ENCODE results near the gene DELE1. TPM values are rescaled to one million over a fixed set of nuclear protein-coding genes. Genes with fewer than 3 reads are reported as not detected.

The DELE1 gene
- total and polyA plus RNA-seq, 4 donors, result 25.0 to 100 (median 77.6) TPM

- no peaks in the 10 kb centered on the region for H3K9me3 ChIP-seq (ENCODE audit: control insufficient read depth, low read length)
- no peaks in the 10 kb centered on the region for H3K27me3 ChIP-seq (ENCODE audit: control insufficient read depth in 1 of 2, insufficient read depth in 2 of 2, low read length in 1 of 2)
- no peaks in the 10 kb centered on the region for H3K36me3 ChIP-seq (ENCODE audit: control insufficient read depth in 1 of 2, insufficient read depth in 2 of 2, low read length in 1 of 2)
- no peaks in the 10 kb centered on the region for H3K4me1 ChIP-seq (ENCODE audit: control insufficient read depth in 1 of 2, insufficient read depth in 2 of 2, low read length in 2 of 2)
- no peak overlapping the region for H3K27ac ChIP-seq (ENCODE audit: low read depth in 1 of 2, low read length in 2 of 2)
- WGBS, 2 donors, result 67% methylated on average over 9 of the region's 9 CpGs
- no peak overlapping the region for H3K4me3 ChIP-seq (ENCODE audit: low read length in 2 of 2)
- intact Hi-C loops (cut with DNase I), result loop anchor here in 1 of 2 donors (5.0 kb wide), 1 partner anchor 34 kb away; no protein-coding TSS in a partner anchor
- no peak for DNase-seq
- ATAC-seq (ENCODE audit: low FRiP score), result no peak
Observed at GRCh38 chr5:141951332-141951781, 27.7 kb downstream of the DELE1 start.

GRCh38 chr5:141952020-141952419 is 28.3 kb downstream of the DELE1 start:
- DNase-seq, result no peak
- 94% methylated on average over 2 of the region's 2 CpGs for WGBS, 2 donors
- intact Hi-C loops (cut with DNase I), result loop anchor here in 1 of 2 donors (5.0 kb wide), 1 partner anchor 35 kb away; no protein-coding TSS in a partner anchor
- Histone ChIP-seq H3K27me3 (ENCODE audit: control insufficient read depth in 1 of 2, insufficient read depth in 2 of 2, low read length in 1 of 2) (no peaks in the 10 kb centered on the region), H3K27ac (ENCODE audit: low read depth in 1 of 2, low read length in 2 of 2) (no peak overlapping the region), H3K9me3 (ENCODE audit: control insufficient read depth, low read length) (no peaks in the 10 kb centered on the region), H3K4me3 (ENCODE audit: low read length in 2 of 2) (no peak overlapping the region), H3K4me1 (ENCODE audit: control insufficient read depth in 1 of 2, insufficient read depth in 2 of 2, low read length in 2 of 2) (no peaks in the 10 kb centered on the region), H3K36me3 (ENCODE audit: control insufficient read depth in 1 of 2, insufficient read depth in 2 of 2, low read length in 1 of 2) (no peaks in the 10 kb centered on the region)
- no peak for ATAC-seq (ENCODE audit: low FRiP score)

GRCh38 chr5:141954194-141954593 is 30.5 kb downstream of the DELE1 start:
- Histone ChIP-seq H3K27me3 (ENCODE audit: control insufficient read depth in 1 of 2, insufficient read depth in 2 of 2, low read length in 1 of 2) (no peaks in the 10 kb centered on the region), H3K9me3 (ENCODE audit: control insufficient read depth, low read length) (no peaks in the 10 kb centered on the region), H3K4me1 (ENCODE audit: control insufficient read depth in 1 of 2, insufficient read depth in 2 of 2, low read length in 2 of 2) (no peaks in the 10 kb centered on the region), H3K4me3 (ENCODE audit: low read length in 2 of 2) (no peak overlapping the region), H3K27ac (ENCODE audit: low read depth in 1 of 2, low read length in 2 of 2) (no peak overlapping the region), H3K36me3 (ENCODE audit: control insufficient read depth in 1 of 2, insufficient read depth in 2 of 2, low read length in 1 of 2) (no peaks in the 10 kb centered on the region)
- 92 to 98% methylated on average over 2 of the region's 2 CpGs for WGBS, 2 donors
- ATAC-seq (ENCODE audit: low FRiP score) (no peak), DNase-seq (no peak)
- intact Hi-C loops (cut with DNase I), result loop anchor here in 1 of 2 donors (5.0 kb wide), 1 partner anchor 37 kb away; no protein-coding TSS in a partner anchor

GRCh38 chr5:141957367-141957996 is 33.8 kb downstream of the DELE1 start:
- no peaks in the 10 kb centered on the region for H3K9me3 ChIP-seq (ENCODE audit: control insufficient read depth, low read length)
- DNase-seq, result no peak
- no peak overlapping the region for H3K4me3 ChIP-seq (ENCODE audit: low read length in 2 of 2)
- H3K4me1 ChIP-seq (ENCODE audit: control insufficient read depth in 1 of 2, insufficient read depth in 2 of 2, low read length in 2 of 2), result no peaks in the 10 kb centered on the region
- no peak for ATAC-seq (ENCODE audit: low FRiP score)
- no peaks in the 10 kb centered on the region for H3K27me3 ChIP-seq (ENCODE audit: control insufficient read depth in 1 of 2, insufficient read depth in 2 of 2, low read length in 1 of 2)
- no peak overlapping the region for H3K27ac ChIP-seq (ENCODE audit: low read depth in 1 of 2, low read length in 2 of 2)
- no peaks in the 10 kb centered on the region for H3K36me3 ChIP-seq (ENCODE audit: control insufficient read depth in 1 of 2, insufficient read depth in 2 of 2, low read length in 1 of 2)
- intact Hi-C loops (cut with DNase I), result no loop called here
- WGBS, 2 donors, result 84 to 85% methylated on average over 16 of the region's 16 CpGs

- ATAC-seq (ENCODE audit: low FRiP score), result peak; percentile 31
- Histone ChIP-seq H3K27ac (ENCODE audit: low read depth in 1 of 2, low read length in 2 of 2) (no peak within 1 kb of the TSS), H3K27me3 (ENCODE audit: control insufficient read depth in 1 of 2, insufficient read depth in 2 of 2, low read length in 1 of 2) (no peaks in the 10 kb centered on the region), H3K36me3 (ENCODE audit: control insufficient read depth in 1 of 2, insufficient read depth in 2 of 2, low read length in 1 of 2) (no peaks in the 10 kb centered on the region), H3K9me3 (ENCODE audit: control insufficient read depth, low read length) (no peaks in the 10 kb centered on the region), H3K4me1 (ENCODE audit: control insufficient read depth in 1 of 2, insufficient read depth in 2 of 2, low read length in 2 of 2) (no peaks in the 10 kb centered on the region), H3K4me3 (ENCODE audit: low read length in 2 of 2) (no peak within 1 kb of the TSS)
- intact Hi-C loops (cut with DNase I), result loop anchor here in 1 of 2 donors (2.0 kb wide), 1 partner anchor 265 kb away; no protein-coding TSS in a partner anchor
- 62 to 67% methylated on average over 7 of the region's 7 CpGs for WGBS, 2 donors
- DNase-seq, result peak in 1 of 2 donors; percentile 71
Observed at GRCh38 chr5:141958113-141958512, 34.4 kb downstream of the DELE1 start, which contains the start of gene PCDH12. PCDH12 (minus strand) TSS chr5:141958202; CDS start chr5:141957851, 351 bp downstream.

- peak; percentile 46 for ATAC-seq (ENCODE audit: low FRiP score)
- H3K36me3 ChIP-seq (ENCODE audit: control insufficient read depth in 1 of 2, insufficient read depth in 2 of 2, low read length in 1 of 2), result no peaks in the 10 kb centered on the region
- no peaks in the 10 kb centered on the region for H3K27me3 ChIP-seq (ENCODE audit: control insufficient read depth in 1 of 2, insufficient read depth in 2 of 2, low read length in 1 of 2)
- H3K4me1 ChIP-seq (ENCODE audit: control insufficient read depth in 1 of 2, insufficient read depth in 2 of 2, low read length in 2 of 2), result no peaks in the 10 kb centered on the region
- WGBS, 2 donors, result 83 to 88% methylated on average over 8 of the region's 8 CpGs
- intact Hi-C loops (cut with DNase I), result loop anchor here in 1 of 2 donors (2.0 kb wide), 1 partner anchor 266 kb away; no protein-coding TSS in a partner anchor
- no peaks in the 10 kb centered on the region for H3K9me3 ChIP-seq (ENCODE audit: control insufficient read depth, low read length)
- no peak overlapping the region for H3K4me3 ChIP-seq (ENCODE audit: low read length in 2 of 2)
- no peak for DNase-seq
- no peak overlapping the region for H3K27ac ChIP-seq (ENCODE audit: low read depth in 1 of 2, low read length in 2 of 2)
Observed at GRCh38 chr5:141958546-141959172, 35.0 kb downstream of the DELE1 start.

GRCh38 chr5:141960018-141960417 is 36.3 kb downstream of the DELE1 start:
- Histone ChIP-seq H3K4me3 (ENCODE audit: low read length in 2 of 2) (no peak overlapping the region), H3K27me3 (ENCODE audit: control insufficient read depth in 1 of 2, insufficient read depth in 2 of 2, low read length in 1 of 2) (no peaks in the 10 kb centered on the region), H3K9me3 (ENCODE audit: control insufficient read depth, low read length) (no peaks in the 10 kb centered on the region), H3K27ac (ENCODE audit: low read depth in 1 of 2, low read length in 2 of 2) (no peak overlapping the region), H3K36me3 (ENCODE audit: control insufficient read depth in 1 of 2, insufficient read depth in 2 of 2, low read length in 1 of 2) (no peaks in the 10 kb centered on the region), H3K4me1 (ENCODE audit: control insufficient read depth in 1 of 2, insufficient read depth in 2 of 2, low read length in 2 of 2) (no peaks in the 10 kb centered on the region)
- 56 to 57% methylated on average over 10 of the region's 10 CpGs for WGBS, 2 donors
- ATAC-seq (ENCODE audit: low FRiP score), result no peak
- no peak for DNase-seq
- intact Hi-C loops (cut with DNase I), result loop anchor here (2.0 to 5.0 kb wide), 3 partner anchors 69 to 267 kb away; partner anchors contain the start of gene PCDH1 (in 1 of the 2)

- Histone ChIP-seq H3K36me3 (ENCODE audit: control insufficient read depth in 1 of 2, insufficient read depth in 2 of 2, low read length in 1 of 2) (no peaks in the 10 kb centered on the region), H3K27me3 (ENCODE audit: control insufficient read depth in 1 of 2, insufficient read depth in 2 of 2, low read length in 1 of 2) (no peaks in the 10 kb centered on the region), H3K4me1 (ENCODE audit: control insufficient read depth in 1 of 2, insufficient read depth in 2 of 2, low read length in 2 of 2) (no peaks in the 10 kb centered on the region), H3K27ac (ENCODE audit: low read depth in 1 of 2, low read length in 2 of 2) (no peak overlapping the region), H3K9me3 (ENCODE audit: control insufficient read depth, low read length) (no peaks in the 10 kb centered on the region), H3K4me3 (ENCODE audit: low read length in 2 of 2) (no peak overlapping the region)
- peak; percentile 89 for ATAC-seq (ENCODE audit: low FRiP score)
- 28 to 30% methylated on average over 14 of the region's 14 CpGs for WGBS, 2 donors
- peak; percentile 95 for DNase-seq
- intact Hi-C loops (cut with DNase I), result loop anchor here (2.0 to 5.0 kb wide), 3 partner anchors 70 to 268 kb away; partner anchors contain the start of gene PCDH1 (in 1 of the 2)
Observed at GRCh38 chr5:141960449-141961323, 37.0 kb downstream of the DELE1 start.
